Kidney epithelial cell (primary cell): ENCODE data around the gene UGT1A10. TPM values are rescaled to one million over a fixed set of nuclear protein-coding genes. Genes with fewer than 3 reads are reported as not detected.

Experiments used
- DNase-seq: peaks from one replicate; pipeline ENCODE4 v3.0.0-alpha.2; 2010; ENCODE audit warnings: low read depth
- H3K27me3 ChIP-seq: 2 replicates; pipeline ENCODE4 v1.6.0; 2011; ENCODE audit warnings: low read length; ENCODE audit not compliant: control insufficient read depth, insufficient read depth
- H3K36me3 ChIP-seq: 2 replicates; pipeline ENCODE4 v1.5.1; 2011; ENCODE audit warnings: low read length; ENCODE audit not compliant: control insufficient read depth, insufficient read depth
- H3K4me3 ChIP-seq: 2 replicates; pipeline ENCODE4 v1.5.1; 2011; ENCODE audit warnings: low read depth, mild to moderate bottlenecking, control low read depth, low read length
- CTCF ChIP-seq: IDR thresholded peaks from 2 replicates; pipeline ENCODE4 v1.5.1; 2011; ENCODE audit warnings: mild to moderate bottlenecking, moderate library complexity, low read length, control low read depth, inconsistent platforms; ENCODE audit not compliant: insufficient read depth, poor library complexity, severe bottlenecking
- total RNA-seq: library from RNA; depleted of rRNA; stranded (reverse); fragments of >200 nt; gene quantifications from 2 replicates; pipeline ENCODE4 v1.2.3, GENCODE V29; 2015

The UGT1A10 gene
- total RNA-seq, 1 donor from 2014 or later, result not detected

GRCh38 chr2:233819884-233820773 is 183.9 kb downstream of the UGT1A10 start:
- Histone ChIP-seq H3K36me3 (no peaks in the 10 kb centered on the region), H3K27me3 (no peaks in the 10 kb centered on the region), H3K4me3 (no peak overlapping the region)
- no peak for DNase-seq
- TF ChIP-seq CTCF, result no peak

GRCh38 chr2:233820774-233821105 is 184.5 kb downstream of the UGT1A10 start:
- no peak for DNase-seq
- no peaks in the 10 kb centered on the region for H3K36me3 ChIP-seq
- H3K27me3 ChIP-seq, result no peaks in the 10 kb centered on the region
- H3K4me3 ChIP-seq, result no peak overlapping the region
- no peak for TF ChIP-seq CTCF

- no peak for DNase-seq
- H3K4me3 ChIP-seq, result no peak overlapping the region
- no peaks in the 10 kb centered on the region for H3K27me3 ChIP-seq
- H3K36me3 ChIP-seq, result no peaks in the 10 kb centered on the region
- no peak for TF ChIP-seq CTCF
These were observed 184.9 kb downstream of the UGT1A10 start for GRCh38 chr2:233821196-233821595.

- Histone ChIP-seq H3K27me3 (no peaks in the 10 kb centered on the region), H3K36me3 (no peaks in the 10 kb centered on the region), H3K4me3 (no peak overlapping the region)
- TF ChIP-seq CTCF, result no peak
- no peak for DNase-seq
These were observed 185.5 kb downstream of the UGT1A10 start for GRCh38 chr2:233821709-233822100.

- Histone ChIP-seq H3K27me3 (no peaks in the 10 kb centered on the region), H3K36me3 (no peaks in the 10 kb centered on the region), H3K4me3 (no peak overlapping the region)
- no peak for DNase-seq
- no peak for TF ChIP-seq CTCF
These were observed 186.0 kb downstream of the UGT1A10 start for GRCh38 chr2:233822101-233822771.

Other genes with a start within 250 kb of the UGT1A10 start
- 46.9 and 49.8 TPM in 2 replicates for gene USP40, start 69.7 kb upstream of the UGT1A10 start, total RNA-seq
- gene UGT1A8, start 18.8 kb upstream of the UGT1A10 start, total RNA-seq, result not detected in 2 replicates
- gene UGT1A9, start 35.5 kb downstream of the UGT1A10 start, total RNA-seq, result not detected in 2 replicates
- not detected in 2 replicates for gene UGT1A7, start 45.5 kb downstream of the UGT1A10 start, total RNA-seq
- gene UGT1A6, start 56.4 kb downstream of the UGT1A10 start, total RNA-seq, result 0.13 and 0.27 TPM in 2 replicates
- gene UGT1A5, start 76.5 kb downstream of the UGT1A10 start, total RNA-seq, result not detected in 2 replicates
- not detected in 2 replicates for gene UGT1A4, start 82.3 kb downstream of the UGT1A10 start, total RNA-seq
- gene UGT1A3, start 92.6 kb downstream of the UGT1A10 start, total RNA-seq, result not detected in 2 replicates
- not detected in 2 replicates for gene UGT1A1, start 123.8 kb downstream of the UGT1A10 start, total RNA-seq
- gene MROH2A, start 141.9 kb downstream of the UGT1A10 start, total RNA-seq, result not detected in 2 replicates
- gene HJURP, start 218.1 kb downstream of the UGT1A10 start, total RNA-seq, result 6.5 and 13.4 TPM in 2 replicates